Fibroblast of gingiva (primary cell): ENCODE results near the gene MEGF11.
"Not testable (repeated sequence)": the region's sequence is repeated elsewhere in the genome, so short reads cannot be mapped to it uniquely, and the experiment has no call there.

Experiments
- DNase-seq: peaks from one replicate; pipeline ENCODE4 v3.0.0-alpha.2; 2011; ENCODE audit warnings: low read depth

MEGF11 gene

GRCh38 chr15:66001042-66001441 lies 252.5 kb downstream of the MEGF11 start:
- no peak for DNase-seq

- DNase-seq: no peak
Observed at GRCh38 chr15:65998486-65998885, 255.1 kb downstream of the MEGF11 start.

- DNase-seq: no peak
Observed at GRCh38 chr15:65996901-65997300, 256.6 kb downstream of the MEGF11 start.

- DNase-seq: no peak
Observed at GRCh38 chr15:65994832-65995231, 258.7 kb downstream of the MEGF11 start.

- no peak for DNase-seq
Observed at GRCh38 chr15:65993762-65994161, 259.8 kb downstream of the MEGF11 start.

- DNase-seq: no peak
Observed at GRCh38 chr15:65993236-65993635, 260.3 kb downstream of the MEGF11 start.

- DNase-seq: no peak
Observed at GRCh38 chr15:65991721-65992483, 261.6 kb downstream of the MEGF11 start.

- DNase-seq: no peak
Observed at GRCh38 chr15:65990298-65990981, 263.1 kb downstream of the MEGF11 start.

- DNase-seq: no peak
Observed at GRCh38 chr15:65987100-65987499, 266.4 kb downstream of the MEGF11 start.

GRCh38 chr15:65986416-65986815 lies 267.1 kb downstream of the MEGF11 start:
- DNase-seq: no peak

GRCh38 chr15:65985387-65985786 lies 268.2 kb downstream of the MEGF11 start:
- DNase-seq: no peak

GRCh38 chr15:65982627-65983322 lies 270.8 kb downstream of the MEGF11 start:
- DNase-seq: no peak

GRCh38 chr15:65981837-65982626 lies 271.5 kb downstream of the MEGF11 start:
- DNase-seq: no peak

- DNase-seq: peak; percentile 67
Observed at GRCh38 chr15:65980824-65981456, 272.6 kb downstream of the MEGF11 start.

GRCh38 chr15:65979837-65980236 lies 273.7 kb downstream of the MEGF11 start:
- no peak for DNase-seq

- no peak for DNase-seq
Observed at GRCh38 chr15:65979316-65979715, 274.2 kb downstream of the MEGF11 start.

- no peak for DNase-seq
Observed at GRCh38 chr15:65978110-65978509, 275.4 kb downstream of the MEGF11 start.

GRCh38 chr15:65976196-65976595 lies 277.4 kb downstream of the MEGF11 start:
- DNase-seq: not testable (repeated sequence)

- DNase-seq: no peak
Observed at GRCh38 chr15:65971741-65971995, 281.9 kb downstream of the MEGF11 start.

- DNase-seq: no peak
Observed at GRCh38 chr15:65970937-65971740, 282.4 kb downstream of the MEGF11 start.
